ENCODE measurements around the gene TYMP.

TYMP gene

DNA sequence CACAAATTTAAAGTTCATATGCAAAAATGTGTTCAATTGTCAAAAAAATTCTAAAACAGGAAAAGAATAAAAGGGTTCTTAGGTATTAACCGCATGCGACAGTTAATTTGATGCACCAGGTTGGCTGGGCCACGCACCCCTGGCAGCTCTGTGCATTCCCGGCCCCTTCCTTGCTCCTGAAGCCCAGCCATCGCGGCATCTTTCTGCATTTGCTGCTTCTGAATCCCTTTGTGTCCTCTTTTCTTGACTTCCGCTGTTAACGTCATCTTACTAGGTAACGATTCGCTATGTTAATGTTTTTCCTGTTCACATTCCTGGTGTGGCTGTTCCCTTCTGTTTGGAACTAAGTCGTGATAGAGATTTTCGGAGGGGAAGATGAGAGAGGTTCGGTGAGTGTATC lies 8.0 kb upstream of the TYMP start:
- DNase-seq = no peak

- no peak for DNase-seq
Observed at GRCh38 chr22:50536226-50536625, 6.4 kb upstream of the TYMP start.

DNA sequence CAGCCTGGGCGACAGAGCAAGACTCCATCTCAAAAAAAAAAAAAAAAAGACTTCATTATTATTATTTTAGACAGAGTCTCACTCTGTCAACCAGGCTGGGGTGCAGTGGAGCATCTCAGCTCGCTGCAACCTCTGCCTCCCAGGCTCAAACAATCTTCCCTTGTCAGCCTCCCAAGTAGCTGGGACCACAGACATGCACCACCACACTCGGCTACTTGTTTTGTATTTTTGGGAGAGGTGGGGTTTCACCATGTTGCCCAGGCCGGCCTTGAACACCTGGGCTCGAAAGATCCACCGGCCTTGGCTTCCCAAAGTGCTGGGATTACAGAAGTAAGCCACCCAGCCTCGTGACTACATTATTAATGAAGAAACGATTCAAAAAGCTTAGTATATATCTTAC lies 5.3 kb upstream of the TYMP start:
- no peak for DNase-seq

GRCh38 chr22:50533856-50534711 lies 4.3 kb upstream of the TYMP start:
- DNase-seq = peak in 1 of 5 experiments; percentile 18

- no peak for DNase-seq
Observed at GRCh38 chr22:50532824-50533796, 3.3 kb upstream of the TYMP start.

GRCh38 chr22:50531962-50532674 lies 2.3 kb upstream of the TYMP start:
- peak in 1 of 5 experiments; percentile 13 for DNase-seq

GRCh38 chr22:50531546-50531961 lies 1.7 kb upstream of the TYMP start:
- peak in 4 of 5 experiments; percentile 46 to 87 (median 56) for DNase-seq

- peak; percentile 44 to 93 (median 69) for DNase-seq
Observed at GRCh38 chr22:50530877-50531545, 1.2 kb upstream of the TYMP start.

GRCh38 chr22:50530580-50530876 lies 716 bp upstream of the TYMP start:
- no peak for DNase-seq

DNA sequence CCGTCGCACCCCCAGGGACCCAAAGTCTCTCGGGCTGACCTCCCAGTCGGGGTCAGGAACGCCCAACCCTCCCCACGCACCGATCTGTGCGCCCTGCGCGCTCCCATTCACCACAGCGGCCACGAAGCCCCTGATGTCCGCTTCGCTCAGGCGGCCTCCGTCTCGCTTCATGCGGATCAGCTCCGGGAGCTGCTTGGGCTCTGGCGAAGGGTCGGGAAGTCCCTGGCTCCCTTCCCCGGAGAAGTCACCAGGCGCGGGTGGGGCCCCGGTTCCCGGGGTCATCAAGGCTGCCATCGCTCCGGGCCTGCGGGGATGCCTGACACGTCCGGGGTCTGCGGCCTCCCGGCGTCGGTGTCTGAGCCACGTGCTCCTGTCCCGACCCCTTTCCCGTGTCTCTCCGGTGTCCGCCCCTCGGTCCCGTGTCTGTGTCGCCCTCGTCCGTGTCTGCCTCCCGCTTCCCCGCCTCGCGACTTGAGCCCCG lies 356 bp downstream of the TYMP start:
- DNase-seq = peak in 1 of 5 experiments; percentile 27

DNA sequence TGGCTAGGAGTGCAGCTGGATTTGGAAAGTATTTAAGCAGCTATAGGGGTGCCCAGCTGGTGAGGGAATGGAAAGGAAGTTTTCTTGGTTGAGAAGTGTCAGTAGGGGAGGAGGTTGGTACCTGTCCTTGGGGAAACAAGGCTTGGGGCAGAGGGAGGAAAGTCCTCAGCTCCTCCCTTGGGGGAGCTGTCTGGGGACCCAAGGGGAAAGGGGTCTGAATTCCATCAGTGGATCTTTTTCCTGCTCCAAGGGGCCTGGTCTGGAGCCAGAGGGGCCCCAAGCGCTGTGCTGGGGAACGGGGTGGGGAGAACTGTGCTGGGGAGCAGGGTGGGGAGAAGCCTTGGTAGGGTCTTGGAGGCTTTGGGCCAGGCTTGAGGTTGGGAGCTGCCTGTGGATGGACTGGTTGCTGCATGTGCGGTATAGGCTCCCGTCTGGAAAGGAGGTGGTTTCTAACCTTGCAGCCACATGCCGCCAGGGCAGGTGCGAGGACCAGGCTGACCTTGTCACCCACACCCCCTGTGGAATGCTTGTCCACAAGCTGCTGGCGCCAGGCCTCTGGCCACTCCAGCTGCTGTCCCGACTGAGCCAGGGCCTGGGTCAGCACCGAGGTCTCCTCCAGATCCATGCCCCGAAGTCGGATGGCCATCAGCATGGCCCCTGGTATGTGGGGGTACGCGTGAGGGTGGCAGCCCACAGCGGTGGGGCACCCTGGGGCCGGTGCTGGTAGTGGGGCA lies 963 bp downstream of the TYMP start:
- no peak for DNase-seq

DNA sequence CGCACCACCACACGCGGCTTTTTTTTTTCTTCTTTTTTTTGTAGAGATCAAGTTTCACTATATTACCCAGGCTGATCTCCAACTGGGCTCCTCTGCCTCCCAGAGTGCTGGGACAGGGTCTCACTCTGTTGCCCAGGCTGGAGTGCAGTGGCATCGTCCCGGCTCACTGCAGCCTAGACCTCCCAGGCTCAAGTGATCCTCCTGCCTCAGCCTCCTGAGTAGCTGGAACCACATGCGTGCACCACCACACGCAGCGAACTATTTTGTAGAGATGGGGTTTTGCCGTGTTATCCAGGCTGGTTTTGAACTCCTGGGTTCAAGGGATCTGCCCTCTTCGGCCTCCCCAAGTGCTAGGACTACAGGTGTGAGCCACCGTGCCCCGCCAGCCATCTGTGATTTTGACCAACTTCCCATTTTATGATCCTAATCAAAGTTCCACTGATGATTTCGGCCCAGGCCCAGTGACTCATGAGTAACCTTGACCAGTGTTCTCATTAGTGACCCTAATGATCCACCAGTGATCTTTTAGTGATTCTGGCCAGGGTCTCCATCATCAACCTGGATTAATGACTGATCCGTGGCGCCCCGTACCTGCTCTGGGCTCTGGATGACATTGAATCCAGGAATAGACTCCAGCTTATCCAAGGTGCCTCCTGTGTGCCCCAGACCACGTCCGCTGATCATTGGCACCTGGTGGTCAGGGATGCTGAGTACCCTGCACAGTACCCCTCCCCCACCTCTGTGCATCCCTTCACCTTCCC lies 1.7 kb downstream of the TYMP start:
- DNase-seq = no peak

DNA sequence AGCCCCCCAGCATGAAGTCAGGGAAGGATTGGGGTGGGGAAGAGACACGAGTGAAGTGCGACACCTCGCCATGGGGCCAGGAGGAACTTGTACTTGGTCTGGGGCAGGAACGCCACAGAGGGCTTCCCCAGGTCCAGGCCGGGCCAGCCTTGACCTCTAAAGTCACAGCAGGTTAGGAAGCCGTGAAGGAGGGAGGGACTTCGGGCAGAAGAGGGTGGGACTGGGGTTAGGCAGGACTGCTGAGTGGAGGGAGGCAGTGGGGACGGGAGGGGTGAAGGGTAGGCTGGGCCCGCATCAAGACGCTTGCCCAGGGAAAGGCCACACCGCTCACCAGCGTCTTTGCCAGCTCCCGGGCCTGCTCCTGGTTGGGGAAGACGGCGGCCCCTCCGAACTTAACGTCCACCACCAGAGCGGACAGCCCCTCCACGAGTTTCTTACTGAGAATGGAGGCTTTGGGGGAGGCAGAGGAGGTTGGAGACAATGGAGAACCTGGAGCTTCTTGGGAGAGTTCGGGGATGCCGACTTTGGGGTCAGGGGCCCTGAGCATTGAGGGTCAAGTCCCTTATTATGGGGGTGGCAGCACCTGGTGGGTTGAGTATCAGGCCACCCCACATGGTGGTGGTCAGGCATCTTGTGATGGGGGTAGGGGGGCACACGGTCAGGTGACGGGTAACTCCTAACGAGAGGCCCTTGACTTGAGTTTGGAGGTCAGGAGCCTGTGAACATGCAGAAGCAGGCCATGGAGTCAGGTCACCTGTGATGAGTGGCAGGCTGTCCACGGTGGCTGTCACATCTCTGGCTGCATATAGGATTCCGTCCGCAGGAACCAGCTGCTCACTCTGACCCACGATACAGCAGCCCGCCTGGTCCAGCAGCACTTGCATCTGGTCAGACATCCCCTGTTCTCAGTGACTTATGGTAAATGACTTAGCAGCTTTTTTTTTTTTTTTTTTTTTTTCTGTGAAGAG lies 2.7 kb downstream of the TYMP start:
- peak in 1 of 5 experiments; percentile 72 for DNase-seq

DNA sequence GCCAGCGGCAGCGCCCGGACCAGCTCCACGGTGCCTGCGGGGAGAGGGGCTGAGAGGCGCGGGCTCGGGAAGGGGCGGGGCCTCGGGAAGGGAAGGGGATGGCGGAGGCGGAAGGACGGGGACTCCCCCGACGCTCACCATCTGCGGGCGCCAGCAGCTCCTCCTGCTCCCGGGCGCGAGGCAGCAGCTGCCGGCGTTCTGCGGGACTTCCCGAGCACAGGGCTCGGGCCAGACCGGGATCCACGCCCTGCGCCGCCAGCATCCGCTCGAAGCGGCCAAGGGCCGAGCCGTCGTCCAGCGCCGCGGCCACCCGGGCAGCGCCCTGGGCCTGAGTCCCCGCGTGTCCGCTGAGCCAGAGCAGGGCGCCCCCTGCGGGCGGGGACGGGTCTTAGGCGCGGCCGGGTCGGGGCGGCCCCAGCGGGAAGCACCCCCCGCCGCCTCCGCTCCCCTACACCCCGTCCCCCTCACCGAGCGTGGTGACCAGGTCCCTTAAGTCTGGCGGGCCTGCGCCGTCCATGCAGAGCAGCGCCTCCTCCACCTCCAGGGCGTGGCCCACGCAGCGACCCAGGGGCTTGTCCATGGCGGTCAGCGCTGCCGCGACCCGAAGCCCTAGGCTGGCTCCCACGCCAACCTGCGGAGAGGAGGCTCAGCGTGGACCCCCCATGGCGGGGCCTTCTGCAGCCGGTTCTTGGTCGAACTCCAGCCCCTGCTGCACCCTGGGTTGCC lies 3.5 kb downstream of the TYMP start:
- DNase-seq = peak; percentile 71 to 93 (median 80)

DNA sequence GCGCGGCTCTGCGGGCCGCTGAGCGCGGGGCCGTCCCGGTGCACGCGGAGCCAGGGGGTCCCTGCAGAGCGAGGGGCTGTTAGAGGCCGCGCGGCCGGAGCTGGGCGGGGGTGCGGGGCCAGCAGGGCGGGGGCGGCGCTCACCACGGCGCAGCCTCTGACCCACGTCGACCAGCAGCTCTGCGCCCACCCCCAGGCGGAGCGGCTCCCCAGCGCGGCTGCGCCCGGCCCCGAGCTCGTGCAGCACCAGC lies 4.0 kb downstream of the TYMP start:
- DNase-seq = no peak

- DNase-seq = peak; percentile 95 to 98 (median 96)
Observed at GRCh38 chr22:50525104-50525857, 4.5 kb downstream of the TYMP start, which contains the start of gene SCO2. Gene SCO2 (minus strand): TSS chr22:50525598. CDS start chr22:50524411, 1,187 bp downstream.

- DNase-seq = no peak
Observed at GRCh38 chr22:50524676-50525103, 5.1 kb downstream of the TYMP start.
